IPS DF 6.9 (cell line): ENCODE measurements around the gene NEMF.
"Not testable (repeated sequence)": the region's sequence is repeated elsewhere in the genome, so short reads cannot be mapped to it uniquely, and the experiment has no call there.

Source experiments
- DNase-seq: peaks from one replicate; pipeline ENCODE4 v3.0.0-alpha.2; 2013; ENCODE audit warnings: low read depth, low spot score
- H3K27ac ChIP-seq: one replicate; pipeline ENCODE4 v1.5.1; 2013; ENCODE audit warnings: low read length, control low read depth
- H3K27me3 ChIP-seq: 2 replicates; pipeline ENCODE4 v1.6.1; 2013; ENCODE audit warnings: mild to moderate bottlenecking, low read length; ENCODE audit not compliant: control insufficient read depth, insufficient read depth
- H3K36me3 ChIP-seq: 2 replicates; pipeline ENCODE4 v1.6.1; 2013; ENCODE audit warnings: low read length; ENCODE audit not compliant: control insufficient read depth, insufficient read depth
- H3K4me1 ChIP-seq: 2 replicates; pipeline ENCODE4 v1.6.1; 2013; ENCODE audit warnings: low read length; ENCODE audit not compliant: control insufficient read depth, insufficient read depth
- H3K4me3 ChIP-seq: 2 replicates; pipeline ENCODE4 v1.5.1; 2013; ENCODE audit warnings: mild to moderate bottlenecking, low read length
- H3K9me3 ChIP-seq: 2 replicates; pipeline ENCODE4 v1.6.1; 2013; ENCODE audit warnings: low read length, inconsistent platforms; ENCODE audit not compliant: control insufficient read depth, insufficient read depth
- WGBS: extraction: QIAGEN DNeasy Blood & Tissue Kit; methylation state at CpG from one replicate; pipeline ENCODE4 v1.1.7; 2013; ENCODE audit warnings: mixed read lengths, missing lambda C conversion rate; ENCODE audit not compliant: insufficient read length, insufficient coverage; 5-methylcytosine and 5-hydroxymethylcytosine counted together

The NEMF gene

DNA sequence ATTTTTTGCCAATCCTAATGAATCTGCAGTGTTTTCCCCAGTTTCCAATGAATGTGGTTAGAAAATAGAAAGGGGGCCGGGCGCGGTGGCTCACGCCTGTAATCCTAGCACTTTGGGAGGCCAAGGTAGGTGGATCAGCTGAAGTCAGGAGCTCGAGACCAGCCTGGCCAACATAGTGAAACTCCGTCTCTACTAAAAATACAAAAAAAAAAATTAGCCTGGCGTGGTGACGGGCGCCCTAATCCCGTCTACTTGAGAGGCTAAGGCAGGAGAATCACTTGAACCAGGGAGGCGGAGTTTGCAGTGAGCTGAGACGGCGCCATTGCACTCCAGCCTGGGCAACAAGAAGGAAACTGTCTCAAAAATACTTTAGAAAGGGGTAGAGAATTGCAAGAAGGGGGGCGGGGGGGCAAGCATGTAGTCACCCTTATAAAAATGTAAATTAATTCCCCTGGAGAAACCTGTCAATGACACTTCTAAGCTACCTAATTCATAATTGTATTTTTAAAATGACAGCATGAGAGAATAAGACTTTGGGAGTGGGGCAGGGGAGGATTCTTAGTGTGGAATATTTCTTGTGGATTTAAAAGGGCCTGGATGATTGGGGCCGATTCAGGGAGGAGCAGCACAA lies 82.9 kb downstream of the NEMF start:
- no peak overlapping the region for H3K4me3 ChIP-seq
- no peak for DNase-seq
- no peak overlapping the region for H3K27ac ChIP-seq
- peaks cover 2% of the 10 kb centered on the region; the same call in 1 of the 2 replicates for H3K4me1 ChIP-seq
- no peaks in the 10 kb centered on the region for H3K36me3 ChIP-seq
- H3K9me3 ChIP-seq: no peaks in the 10 kb centered on the region
- no peaks in the 10 kb centered on the region for H3K27me3 ChIP-seq
- no CpG with 5 or more reads among the region's 15 CpGs for WGBS

DNA sequence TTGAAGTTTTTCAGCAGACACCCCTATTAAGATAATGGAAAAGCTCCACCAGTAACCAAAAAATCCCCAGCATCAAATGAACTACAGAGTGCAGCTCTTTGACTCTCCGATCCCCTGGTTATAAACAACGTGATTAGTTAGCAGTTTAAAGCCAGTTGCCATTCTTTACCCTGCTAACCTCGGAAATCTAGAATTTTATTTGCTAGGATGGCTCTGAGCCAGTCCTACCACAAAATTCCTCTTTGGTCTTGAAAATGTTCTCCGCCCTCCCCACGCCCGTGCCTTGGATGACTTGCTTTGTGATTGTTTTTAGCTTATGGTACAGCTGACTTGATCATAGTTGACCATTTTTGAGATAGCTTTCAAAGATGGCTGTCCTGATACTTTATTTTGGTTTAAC lies 83.4 kb downstream of the NEMF start:
- Histone ChIP-seq H3K4me1 (peaks cover 2% of the 10 kb centered on the region; the same call in 1 of the 2 replicates), H3K27ac (no peak overlapping the region), H3K4me3 (peak overlapping the region; percentile 52; the same call in 1 of the 2 replicates), H3K27me3 (no peaks in the 10 kb centered on the region), H3K36me3 (no peaks in the 10 kb centered on the region), H3K9me3 (no peaks in the 10 kb centered on the region)
- WGBS: no CpG with 5 or more reads among the region's 6 CpGs
- DNase-seq: no peak

DNA sequence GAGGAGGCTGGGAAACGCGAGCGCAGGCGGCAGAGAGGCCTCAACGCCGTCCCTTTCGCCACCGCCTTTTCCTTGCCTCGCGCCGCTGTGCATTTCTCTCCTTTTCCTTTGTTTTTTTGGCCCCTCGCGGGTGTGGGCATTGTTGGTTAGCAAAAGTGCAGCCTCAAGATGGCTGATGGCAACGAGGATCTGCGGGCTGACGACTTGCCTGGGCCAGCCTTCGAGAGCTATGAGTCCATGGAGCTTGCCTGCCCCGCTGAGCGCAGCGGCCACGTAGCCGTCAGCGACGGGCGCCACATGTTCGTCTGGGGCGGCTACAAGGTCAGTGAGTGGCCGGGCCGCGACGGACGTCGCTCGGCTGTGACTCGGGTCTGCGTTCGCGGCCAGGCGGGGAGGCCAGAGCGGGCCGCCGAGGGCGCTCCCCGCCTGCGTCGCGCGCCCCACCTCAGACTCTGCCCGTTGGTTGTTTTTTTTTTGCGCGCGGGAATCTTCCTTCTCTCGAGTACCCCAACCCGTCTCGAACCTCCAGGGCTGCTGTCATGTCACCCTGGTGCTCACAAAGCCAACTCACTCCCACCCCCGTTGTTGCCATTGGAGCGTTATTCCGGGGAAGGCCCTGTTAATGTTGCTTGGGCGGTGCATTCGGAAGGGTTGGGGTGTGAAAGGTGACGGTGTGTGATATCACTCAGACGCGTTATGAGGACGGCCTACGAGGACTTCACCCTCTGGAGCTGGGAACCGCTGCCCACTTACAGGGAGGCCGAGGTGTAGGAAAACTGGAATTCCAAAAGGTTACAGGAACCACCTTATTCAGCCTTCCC lies 84.1 kb downstream of the NEMF start:
- no peak for DNase-seq
- no peak overlapping the region for H3K27ac ChIP-seq
- peak overlapping the region; percentile 52 for H3K4me3 ChIP-seq
- H3K27me3 ChIP-seq: no peaks in the 10 kb centered on the region
- no peaks in the 10 kb centered on the region for H3K9me3 ChIP-seq
- H3K36me3 ChIP-seq: no peaks in the 10 kb centered on the region
- H3K4me1 ChIP-seq: peaks cover 2% of the 10 kb centered on the region; the same call in 1 of the 2 replicates
- no CpG with 5 or more reads among the region's 67 CpGs for WGBS

DNA sequence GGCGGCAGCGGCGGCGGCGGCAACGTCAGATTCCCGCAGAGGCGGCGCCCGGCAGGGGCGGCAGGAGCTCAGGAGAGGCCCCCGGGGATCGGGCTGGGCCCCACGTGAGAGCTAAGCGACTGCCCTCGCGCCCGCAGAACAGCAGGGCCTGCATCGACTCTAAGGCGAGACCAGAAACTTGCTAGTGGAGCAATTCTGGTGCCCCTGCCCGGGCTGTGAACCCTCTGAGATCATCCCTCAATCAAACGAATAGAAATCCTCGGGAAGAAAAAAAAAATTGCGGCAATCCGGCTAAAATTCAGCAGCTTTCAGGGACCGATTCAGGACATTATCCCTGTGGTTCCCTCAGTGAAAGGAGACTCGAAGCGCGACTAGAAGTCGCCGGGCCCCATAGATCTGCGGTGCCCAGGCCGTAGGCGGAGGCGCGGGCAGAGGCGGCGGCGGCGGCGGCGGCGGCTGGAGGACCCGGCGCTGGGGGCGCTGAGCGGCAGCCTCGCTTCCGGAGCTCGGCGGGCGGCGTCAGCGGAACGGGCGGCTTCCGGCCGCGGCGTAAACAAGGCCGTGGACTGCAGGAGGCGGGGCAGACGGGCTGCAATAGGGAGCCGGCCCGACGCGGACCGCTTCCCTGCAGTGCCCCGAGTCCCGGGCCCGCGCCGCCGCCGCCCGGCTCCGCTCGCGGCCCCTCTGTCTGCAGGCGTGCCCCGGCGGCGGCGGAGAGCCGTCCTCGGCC lies 84.9 kb downstream of the NEMF start, which contains the start of gene KLHDC2:
Gene KLHDC2, plus strand, starts transcription at position 583 of the 730 bp plus-strand sequence. CDS start 316 bp downstream, outside the sequence.
- no CpG with 5 or more reads among the region's 86 CpGs for WGBS
- H3K36me3 ChIP-seq: no peaks in the 10 kb centered on the region
- peaks cover 2% of the 10 kb centered on the region; the same call in 1 of the 2 replicates for H3K4me1 ChIP-seq
- no peaks in the 10 kb centered on the region for H3K27me3 ChIP-seq
- H3K9me3 ChIP-seq: no peaks in the 10 kb centered on the region
- peak within 1 kb of the TSS; percentile 52 for H3K4me3 ChIP-seq
- no peak for DNase-seq
- H3K27ac ChIP-seq: no peak within 1 kb of the TSS

DNA sequence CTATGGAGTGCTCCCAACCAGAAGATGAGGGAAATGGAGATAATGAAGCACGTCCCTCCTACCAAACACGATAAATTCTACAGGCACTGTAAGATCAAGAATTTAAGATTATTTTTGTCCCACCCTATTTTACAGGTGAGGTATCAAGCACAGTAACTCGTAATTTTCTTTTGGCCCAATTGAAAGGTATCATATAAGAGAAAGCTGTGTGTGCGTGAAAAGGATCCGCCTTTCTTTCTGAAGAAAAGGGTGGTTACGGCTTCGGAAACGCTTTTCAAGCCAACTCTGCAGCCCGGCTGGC lies 85.4 kb downstream of the NEMF start:
- no CpG with 5 or more reads among the region's 9 CpGs for WGBS
- no peaks in the 10 kb centered on the region for H3K9me3 ChIP-seq
- H3K36me3 ChIP-seq: no peaks in the 10 kb centered on the region
- DNase-seq: no peak
- no peaks in the 10 kb centered on the region for H3K27me3 ChIP-seq
- H3K27ac ChIP-seq: no peak overlapping the region
- peak overlapping the region; percentile 52 for H3K4me3 ChIP-seq
- peaks cover 2% of the 10 kb centered on the region; the same call in 1 of the 2 replicates for H3K4me1 ChIP-seq

DNA sequence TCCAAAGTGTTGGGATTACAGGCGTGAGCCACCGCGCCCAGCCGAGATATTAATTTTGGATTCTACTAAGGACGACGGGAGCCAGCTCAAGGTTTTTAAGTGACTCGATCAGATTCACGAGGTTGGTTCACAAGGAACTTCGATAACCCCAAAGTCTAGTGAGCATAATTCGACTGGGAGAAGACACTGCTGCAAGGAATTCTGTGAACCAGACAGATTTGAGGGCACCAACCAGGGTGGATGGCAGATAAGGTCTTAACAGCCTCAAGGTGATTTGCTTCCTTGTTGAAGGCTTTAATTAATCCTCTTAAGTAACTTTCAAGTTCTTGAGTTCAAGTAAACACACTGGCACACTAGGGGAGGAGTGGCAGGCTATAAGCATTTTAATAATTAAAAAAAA lies 85.7 kb downstream of the NEMF start:
- Histone ChIP-seq H3K9me3 (no peaks in the 10 kb centered on the region), H3K27me3 (no peaks in the 10 kb centered on the region), H3K27ac (no peak overlapping the region), H3K4me3 (no peak overlapping the region), H3K4me1 (peaks cover 2% of the 10 kb centered on the region; the same call in 1 of the 2 replicates), H3K36me3 (no peaks in the 10 kb centered on the region)
- WGBS: no CpG with 5 or more reads among the region's 10 CpGs
- DNase-seq: no peak

DNA sequence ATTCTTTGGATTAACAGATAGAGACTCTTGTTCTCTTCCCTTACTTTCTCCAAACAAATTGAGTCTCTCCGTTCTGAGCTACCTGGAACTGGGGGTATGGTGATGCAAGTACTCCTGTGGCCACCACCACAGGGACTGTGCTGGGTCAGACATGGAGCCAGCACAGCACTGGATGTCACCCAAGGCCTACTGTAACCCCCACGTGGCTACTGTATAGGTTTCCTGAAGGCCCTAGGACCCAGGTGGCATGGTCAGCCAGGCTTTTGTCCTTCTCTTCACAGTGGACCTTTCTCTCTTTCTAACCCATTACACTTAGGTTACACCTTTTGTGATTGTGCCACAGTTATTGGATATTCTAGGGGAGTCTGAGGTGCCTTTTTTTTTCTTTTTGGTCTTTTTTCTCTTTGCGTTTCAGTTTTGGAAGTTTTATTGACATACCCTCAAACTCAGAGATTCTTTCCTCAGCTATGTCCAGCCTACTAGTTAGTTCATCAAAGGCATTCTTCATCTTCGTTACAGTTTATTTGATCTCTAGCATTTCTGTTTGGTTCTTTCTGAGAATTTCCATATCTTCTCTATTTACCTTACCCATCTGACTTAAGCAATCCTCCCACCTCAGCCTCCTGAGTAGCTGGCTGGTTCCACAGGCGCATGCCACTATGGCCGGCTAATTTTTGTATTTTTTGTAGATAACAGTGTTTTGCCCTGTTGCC lies 90.6 kb downstream of the NEMF start:
- H3K9me3 ChIP-seq: no peaks in the 10 kb centered on the region
- H3K36me3 ChIP-seq: no peaks in the 10 kb centered on the region
- no peak overlapping the region for H3K4me3 ChIP-seq
- H3K27me3 ChIP-seq: no peaks in the 10 kb centered on the region
- no CpG with 5 or more reads among the region's 6 CpGs for WGBS
- no peak overlapping the region for H3K27ac ChIP-seq
- H3K4me1 ChIP-seq: peaks cover 2% of the 10 kb centered on the region; the same call in 1 of the 2 replicates
- no peak for DNase-seq

DNA sequence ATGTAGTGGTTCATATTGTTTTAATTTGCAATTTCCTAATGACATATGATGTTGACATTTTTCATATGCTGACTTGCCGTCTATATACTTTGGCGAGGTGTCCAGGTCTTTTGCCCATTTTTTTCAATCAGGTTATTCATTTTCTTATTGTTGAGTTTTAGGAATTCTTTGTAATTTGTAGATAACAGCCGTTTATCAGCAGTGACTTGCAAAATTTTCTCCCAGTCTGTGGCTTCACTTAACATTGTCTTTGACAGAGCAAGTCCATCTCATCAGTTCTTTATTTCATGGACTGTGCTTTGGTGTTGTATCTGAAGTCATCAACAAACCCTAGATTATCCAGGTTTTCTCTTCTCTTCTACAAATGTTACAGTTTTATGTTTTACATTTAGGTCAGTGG lies 97.2 kb downstream of the NEMF start:
- H3K4me3 ChIP-seq: no peak overlapping the region
- no CpG with 5 or more reads among the region's 3 CpGs for WGBS
- no peaks in the 10 kb centered on the region for H3K9me3 ChIP-seq
- DNase-seq: no peak
- no peak overlapping the region for H3K27ac ChIP-seq
- no peaks in the 10 kb centered on the region for H3K36me3 ChIP-seq
- H3K27me3 ChIP-seq: no peaks in the 10 kb centered on the region
- no peaks in the 10 kb centered on the region for H3K4me1 ChIP-seq

DNA sequence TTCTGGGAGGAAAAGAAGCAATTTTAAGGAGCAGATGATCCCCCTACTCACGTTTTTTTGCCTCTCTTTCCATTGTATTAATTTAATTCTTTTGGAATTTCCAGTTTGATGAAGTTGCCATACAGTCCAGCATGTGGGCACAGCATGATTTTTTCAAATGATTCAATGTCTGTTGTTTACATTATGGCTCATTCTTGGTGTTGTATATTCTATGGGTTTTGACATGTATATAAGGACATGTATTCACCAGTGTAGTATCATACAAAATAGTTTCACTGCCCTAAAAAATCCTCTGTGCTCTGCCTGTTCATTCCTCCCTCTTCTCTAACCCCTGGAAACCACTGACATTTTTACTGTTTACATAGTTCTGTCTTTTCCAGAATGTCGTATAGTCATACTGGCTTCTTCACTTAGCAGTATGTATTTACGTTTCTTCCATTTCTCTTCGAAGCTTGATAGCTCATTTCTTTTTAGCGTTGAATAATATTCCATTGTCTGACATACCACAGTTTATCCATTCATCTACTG lies 98.0 kb downstream of the NEMF start:
- Histone ChIP-seq H3K27me3 (no peaks in the 10 kb centered on the region), H3K27ac (no peak overlapping the region), H3K4me3 (no peak overlapping the region), H3K36me3 (no peaks in the 10 kb centered on the region), H3K4me1 (no peaks in the 10 kb centered on the region), H3K9me3 (no peaks in the 10 kb centered on the region)
- no peak for DNase-seq
- WGBS: no CpG with 5 or more reads among the region's 5 CpGs

DNA sequence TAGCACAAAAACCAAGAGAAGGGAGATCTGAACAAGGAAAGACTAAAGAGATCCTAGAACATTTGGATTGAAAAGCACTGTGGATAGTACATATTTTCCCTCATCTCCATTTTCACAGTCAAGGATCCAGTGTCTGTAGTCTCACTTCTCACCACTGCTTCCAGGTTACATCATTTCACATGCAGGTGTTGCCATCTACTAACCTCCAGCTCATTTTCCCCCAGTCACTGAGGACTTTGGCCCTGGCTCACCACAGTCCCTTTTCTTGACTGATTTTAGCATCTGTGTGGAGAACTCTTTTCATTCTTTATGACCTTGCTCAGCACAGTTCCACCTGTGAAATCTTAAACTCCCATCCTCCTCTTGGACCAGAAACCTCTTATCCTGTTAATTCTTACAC lies 106.1 kb downstream of the NEMF start:
- H3K27ac ChIP-seq, H3K4me3 ChIP-seq, H3K9me3 ChIP-seq, DNase-seq, H3K4me1 ChIP-seq, H3K36me3 ChIP-seq, H3K27me3 ChIP-seq: not testable (repeated sequence)
